Stomach smooth muscle (tissue), 2 donors: ENCODE data around the gene SLC16A8.
"Not testable (repeated sequence)": the region's sequence is repeated elsewhere in the genome, so short reads cannot be mapped to it uniquely, and the experiment has no call there.

Source experiments
- H3K27ac ChIP-seq: one replicate; pipeline ENCODE4 v1.7.0; 2013; ENCODE audit warnings: mild to moderate bottlenecking, low read length, inconsistent platforms
- H3K27me3 ChIP-seq, 2 donors: one replicate each; pipeline ENCODE4 v1.7.0; 2013; ENCODE audit warnings: low read length in 2 of 2; ENCODE audit not compliant: insufficient read depth in 2 of 2, control insufficient read depth in 1 of 2
- H3K36me3 ChIP-seq, 2 donors: one replicate each; pipeline ENCODE4 v1.7.0; 2013; ENCODE audit warnings: low read length in 2 of 2; ENCODE audit not compliant: control insufficient read depth in 2 of 2, insufficient read depth in 2 of 2
- H3K4me1 ChIP-seq: one replicate; pipeline ENCODE4 v1.7.0; 2013; ENCODE audit warnings: low read length; ENCODE audit not compliant: control insufficient read depth, insufficient read depth
- H3K4me3 ChIP-seq, 2 donors: one replicate each; pipeline ENCODE4 v1.7.0; 2013; ENCODE audit warnings: low read length in 2 of 2
- H3K9ac ChIP-seq, 2 donors: one replicate each; pipeline ENCODE4 v1.7.0; 2013; ENCODE audit warnings: low read length in 2 of 2, mild to moderate bottlenecking in 1 of 2
- H3K9me3 ChIP-seq, 2 donors: one replicate each; pipeline ENCODE4 v1.7.0; 2013; ENCODE audit warnings: low read length in 2 of 2; ENCODE audit not compliant: control insufficient read depth in 2 of 2
- donor health status: healthy.
- donor health status: Pancreatic carcinoma.

Gene SLC16A8

GRCh38 chr22:38037367-38038150 is 46.4 kb downstream of the SLC16A8 start:
- not testable (repeated sequence) for H3K9ac ChIP-seq, H3K4me3 ChIP-seq, H3K27ac ChIP-seq, H3K9me3 ChIP-seq, H3K27me3 ChIP-seq, H3K36me3 ChIP-seq
- peaks cover 19% of the 10 kb centered on the region for H3K4me1 ChIP-seq

GRCh38 chr22:38036392-38037062 is 47.5 kb downstream of the SLC16A8 start:
- H3K27ac ChIP-seq: no peak overlapping the region
- peaks cover 19% of the 10 kb centered on the region for H3K4me1 ChIP-seq
- no peak overlapping the region for H3K9ac ChIP-seq

GRCh38 chr22:38035530-38035885 is 48.5 kb downstream of the SLC16A8 start:
- no peaks in the 10 kb centered on the region for H3K36me3 ChIP-seq
- H3K4me1 ChIP-seq: peaks cover 19% of the 10 kb centered on the region
- no peak overlapping the region for H3K4me3 ChIP-seq
- no peaks in the 10 kb centered on the region for H3K9me3 ChIP-seq
- peaks cover 0 to 3% of the 10 kb centered on the region in 2 donors for H3K27me3 ChIP-seq
- H3K9ac ChIP-seq: no peak overlapping the region
- H3K27ac ChIP-seq: no peak overlapping the region

More at GRCh38 chr22:38036392-38037062, 47.5 kb downstream of the SLC16A8 start:
- H3K36me3 ChIP-seq: no peaks in the 10 kb centered on the region
- H3K9me3 ChIP-seq: no peaks in the 10 kb centered on the region
- H3K4me3 ChIP-seq: no peak overlapping the region
- H3K27me3 ChIP-seq: peaks cover 0 to 3% of the 10 kb centered on the region in 2 donors

GRCh38 chr22:38034884-38035529 is 49.0 kb downstream of the SLC16A8 start:
- Histone ChIP-seq H3K4me3 (no peak overlapping the region), H3K9ac (no peak overlapping the region)

GRCh38 chr22:38034278-38034882 is 49.6 kb downstream of the SLC16A8 start:
- no peaks in the 10 kb centered on the region for H3K27me3 ChIP-seq
- H3K27ac ChIP-seq: peak overlapping the region; percentile 67
- H3K9me3 ChIP-seq: no peaks in the 10 kb centered on the region
- no peaks in the 10 kb centered on the region for H3K36me3 ChIP-seq
- H3K9ac ChIP-seq: peak overlapping the region in 1 of 2 donors; percentile 29
- peaks cover 19% of the 10 kb centered on the region for H3K4me1 ChIP-seq
- no peak overlapping the region for H3K4me3 ChIP-seq

More at GRCh38 chr22:38034884-38035529, 49.0 kb downstream of the SLC16A8 start:
- peaks cover 19% of the 10 kb centered on the region for H3K4me1 ChIP-seq
- H3K27me3 ChIP-seq: no peaks in the 10 kb centered on the region
- H3K9me3 ChIP-seq: no peaks in the 10 kb centered on the region
- H3K36me3 ChIP-seq: no peaks in the 10 kb centered on the region
- H3K27ac ChIP-seq: peak overlapping the region; percentile 67

- Histone ChIP-seq H3K27me3 (no peaks in the 10 kb centered on the region), H3K9ac (no peak overlapping the region), H3K4me3 (no peak overlapping the region), H3K27ac (peak overlapping the region; percentile 67), H3K4me1 (peaks cover 19% of the 10 kb centered on the region), H3K36me3 (no peaks in the 10 kb centered on the region), H3K9me3 (no peaks in the 10 kb centered on the region)
Observed at GRCh38 chr22:38033522-38034277, 50.3 kb downstream of the SLC16A8 start.

GRCh38 chr22:38032681-38033521 is 51.1 kb downstream of the SLC16A8 start:
- no peaks in the 10 kb centered on the region for H3K36me3 ChIP-seq
- no peak overlapping the region for H3K4me3 ChIP-seq
- peaks cover 19% of the 10 kb centered on the region for H3K4me1 ChIP-seq
- no peaks in the 10 kb centered on the region for H3K9me3 ChIP-seq
- no peak overlapping the region for H3K9ac ChIP-seq
- no peaks in the 10 kb centered on the region for H3K27me3 ChIP-seq
- H3K27ac ChIP-seq: no peak overlapping the region

- Histone ChIP-seq H3K4me1 (peaks cover 19% of the 10 kb centered on the region), H3K4me3 (no peak overlapping the region), H3K27ac (no peak overlapping the region), H3K9me3 (no peaks in the 10 kb centered on the region), H3K36me3 (no peaks in the 10 kb centered on the region), H3K27me3 (no peaks in the 10 kb centered on the region), H3K9ac (no peak overlapping the region)
Observed at GRCh38 chr22:38031491-38031890, 52.5 kb downstream of the SLC16A8 start.

- no peak overlapping the region for H3K9ac ChIP-seq
- no peak overlapping the region for H3K27ac ChIP-seq
- H3K4me3 ChIP-seq: no peak overlapping the region
- H3K4me1 ChIP-seq: peaks cover 19% of the 10 kb centered on the region
- H3K27me3 ChIP-seq: no peaks in the 10 kb centered on the region
- H3K9me3 ChIP-seq: no peaks in the 10 kb centered on the region
- no peaks in the 10 kb centered on the region for H3K36me3 ChIP-seq
Observed at GRCh38 chr22:38030311-38031133, 53.5 kb downstream of the SLC16A8 start.
